ENCODE measurements around the gene NSMCE4A.

Gene NSMCE4A

GRCh38 chr10:121959671-121960070, 15.3 kb downstream of the NSMCE4A start (continued):
- no peak for TF ChIP-seq CREB5 (CRISPR knock-in tag; IDR thresholded peaks at IDR 0.05; ENCODE audit: low read depth)
- no peak for TF ChIP-seq ARNTL (CRISPR knock-in tag; IDR thresholded peaks at IDR 0.05; ENCODE audit: borderline replicate concordance, low read depth)
- TF ChIP-seq SNAI2 (CRISPR knock-in tag; IDR thresholded peaks at IDR 0.05): no peak
- TF ChIP-seq ZNF565 (CRISPR knock-in tag; conservative IDR thresholded peaks at IDR 0.05; ENCODE audit: low read depth): no peak

DNA sequence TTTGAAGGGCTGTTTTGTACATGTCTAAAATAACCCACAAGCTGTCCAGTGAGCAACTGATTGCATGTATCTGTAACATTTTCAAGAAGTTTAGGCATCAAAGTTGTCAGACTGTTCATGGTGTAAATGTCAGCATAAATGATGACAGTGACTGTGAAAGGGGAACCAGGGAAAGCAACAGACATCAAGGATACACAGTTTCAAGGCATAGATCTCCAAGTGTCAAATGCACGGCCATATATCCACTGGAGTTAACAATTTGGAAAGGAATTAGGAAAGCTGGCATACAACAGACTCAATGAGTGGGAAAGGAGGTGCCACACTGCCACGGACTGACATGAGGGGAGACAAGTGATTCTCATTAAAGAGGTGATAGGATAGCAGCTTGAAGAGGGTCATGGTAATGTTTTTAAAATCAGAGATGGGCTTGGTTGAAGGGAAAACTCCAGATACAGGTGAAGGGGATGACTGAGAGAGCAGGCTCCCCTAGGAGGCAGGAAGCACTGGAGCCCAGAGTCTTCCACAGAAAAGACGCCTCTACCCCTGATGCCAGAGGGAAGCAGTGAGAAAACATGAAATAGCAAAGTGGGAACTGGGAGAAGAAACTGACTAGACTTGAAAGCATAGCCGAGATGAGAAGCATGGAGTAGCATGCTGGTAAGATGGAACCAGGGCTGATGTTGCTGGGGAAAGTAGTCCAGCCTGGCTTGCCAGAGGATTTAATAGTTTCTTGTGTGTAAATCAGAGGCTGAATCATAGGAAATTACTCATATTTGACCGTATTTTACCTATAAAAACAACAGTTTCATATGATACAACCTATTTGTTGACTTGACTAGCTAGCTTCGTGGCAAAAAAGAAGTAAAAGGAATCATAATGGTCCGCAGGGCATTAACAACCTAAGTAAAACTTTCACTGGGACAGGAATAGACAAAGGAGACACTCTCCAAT, 18.6 kb downstream of the NSMCE4A start:
- TF ChIP-seq PPARA (CRISPR knock-in tag; IDR thresholded peaks at IDR 0.05; ENCODE audit: borderline replicate concordance): no peak
- no peak for TF ChIP-seq CREB5 (CRISPR knock-in tag; IDR thresholded peaks at IDR 0.05; ENCODE audit: low read depth)
- no peak for TF ChIP-seq RARB (CRISPR knock-in tag; IDR thresholded peaks at IDR 0.05)
- no peak for TF ChIP-seq BACH2 (CRISPR knock-in tag; IDR thresholded peaks at IDR 0.05; ENCODE audit: borderline replicate concordance)
- no peak for TF ChIP-seq ZNF565 (CRISPR knock-in tag; conservative IDR thresholded peaks at IDR 0.05; ENCODE audit: low read depth)
- TF ChIP-seq TCF4 (CRISPR knock-in tag; IDR thresholded peaks at IDR 0.05; ENCODE audit: borderline replicate concordance): no peak
- no peak for TF ChIP-seq ZFP3 (CRISPR knock-in tag; IDR thresholded peaks at IDR 0.05)
- TF ChIP-seq ZNF8 (CRISPR knock-in tag; IDR thresholded peaks at IDR 0.05): no peak
- TF ChIP-seq PATZ1 (CRISPR knock-in tag; IDR thresholded peaks at IDR 0.05; ENCODE audit: borderline replicate concordance): no peak
- ATAC-seq: peak; percentile 53; the same call in 2 of the 3 replicates

GRCh38 chr10:121952226-121952625, 22.8 kb downstream of the NSMCE4A start:
- TF ChIP-seq OSR1 (CRISPR knock-in tag; IDR thresholded peaks at IDR 0.05): no peak
- no peak for TF ChIP-seq ZNF8 (CRISPR knock-in tag; IDR thresholded peaks at IDR 0.05)
- TF ChIP-seq POU6F1 (CRISPR knock-in tag; IDR thresholded peaks at IDR 0.05; ENCODE audit: borderline replicate concordance, low read depth): no peak
- TF ChIP-seq ARNTL (CRISPR knock-in tag; IDR thresholded peaks at IDR 0.05; ENCODE audit: borderline replicate concordance, low read depth): no peak
- no peak for TF ChIP-seq ZNF565 (CRISPR knock-in tag; conservative IDR thresholded peaks at IDR 0.05; ENCODE audit: low read depth)
- TF ChIP-seq CSDC2 (CRISPR knock-in tag; IDR thresholded peaks at IDR 0.05): no peak
- no peak for TF ChIP-seq CREB5 (CRISPR knock-in tag; IDR thresholded peaks at IDR 0.05; ENCODE audit: low read depth)
- TF ChIP-seq RARB (CRISPR knock-in tag; IDR thresholded peaks at IDR 0.05): no peak
- no peak for TF ChIP-seq TSHZ2 (CRISPR knock-in tag; IDR thresholded peaks at IDR 0.05)
- no peak for TF ChIP-seq BACH2 (CRISPR knock-in tag; IDR thresholded peaks at IDR 0.05; ENCODE audit: borderline replicate concordance)
- TF ChIP-seq ESRRG (CRISPR knock-in tag; IDR thresholded peaks at IDR 0.05): no peak
- no peak for TF ChIP-seq ZFP3 (CRISPR knock-in tag; IDR thresholded peaks at IDR 0.05)
- no peak for TF ChIP-seq TOX (CRISPR knock-in tag; IDR thresholded peaks at IDR 0.05; ENCODE audit: borderline replicate concordance)
- TF ChIP-seq TCF4 (CRISPR knock-in tag; IDR thresholded peaks at IDR 0.05; ENCODE audit: borderline replicate concordance): no peak
- no peak for TF ChIP-seq ZNF70 (CRISPR knock-in tag; IDR thresholded peaks at IDR 0.05)
- TF ChIP-seq GLIS3 (CRISPR knock-in tag; IDR thresholded peaks at IDR 0.05): no peak
- no peak for TF ChIP-seq ISL1 (CRISPR knock-in tag; IDR thresholded peaks at IDR 0.05)
- no peak for TF ChIP-seq SNAI2 (CRISPR knock-in tag; IDR thresholded peaks at IDR 0.05)
- no peak for TF ChIP-seq ZFP30 (CRISPR knock-in tag; IDR thresholded peaks at IDR 0.05)
- ATAC-seq: no peak
